RKO (cell line): Measurements from ENCODE around the gene UBASH3A.
A peak's percentile ranks its signal among the peaks of the same experiment; 100 is the strongest.

Experiments used
- DNase-seq: peaks from one replicate; pipeline ENCODE4 v3.0.0-alpha.2; 2016; ENCODE audit warnings: low spot score

Gene UBASH3A

DNA sequence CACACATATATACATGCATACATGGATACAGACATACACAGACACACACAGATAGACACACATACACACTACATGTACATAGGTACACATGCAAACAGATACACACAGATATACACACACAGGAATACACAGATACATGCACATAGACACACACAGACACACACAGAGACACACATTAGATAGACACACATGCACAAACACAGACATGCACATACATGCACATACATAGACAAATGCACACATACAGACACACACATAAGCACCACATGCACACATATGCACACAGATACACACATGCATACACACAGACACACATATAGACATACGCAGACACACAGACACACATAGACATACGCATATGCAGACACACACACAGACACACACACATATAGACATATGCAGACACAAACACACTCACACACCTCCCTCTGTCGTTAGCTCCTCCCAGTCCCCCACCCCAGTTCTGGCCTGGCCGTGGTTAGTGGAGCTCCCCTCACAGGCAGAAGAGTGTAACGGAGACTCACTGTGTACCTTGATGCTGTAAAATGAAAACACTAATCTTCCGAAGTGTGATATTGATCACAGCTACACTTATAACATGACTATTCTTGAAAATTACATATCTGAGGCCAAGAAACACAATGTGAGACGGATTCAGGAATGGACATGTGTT is 7.6 kb downstream of the UBASH3A start:
- no peak for DNase-seq

DNA sequence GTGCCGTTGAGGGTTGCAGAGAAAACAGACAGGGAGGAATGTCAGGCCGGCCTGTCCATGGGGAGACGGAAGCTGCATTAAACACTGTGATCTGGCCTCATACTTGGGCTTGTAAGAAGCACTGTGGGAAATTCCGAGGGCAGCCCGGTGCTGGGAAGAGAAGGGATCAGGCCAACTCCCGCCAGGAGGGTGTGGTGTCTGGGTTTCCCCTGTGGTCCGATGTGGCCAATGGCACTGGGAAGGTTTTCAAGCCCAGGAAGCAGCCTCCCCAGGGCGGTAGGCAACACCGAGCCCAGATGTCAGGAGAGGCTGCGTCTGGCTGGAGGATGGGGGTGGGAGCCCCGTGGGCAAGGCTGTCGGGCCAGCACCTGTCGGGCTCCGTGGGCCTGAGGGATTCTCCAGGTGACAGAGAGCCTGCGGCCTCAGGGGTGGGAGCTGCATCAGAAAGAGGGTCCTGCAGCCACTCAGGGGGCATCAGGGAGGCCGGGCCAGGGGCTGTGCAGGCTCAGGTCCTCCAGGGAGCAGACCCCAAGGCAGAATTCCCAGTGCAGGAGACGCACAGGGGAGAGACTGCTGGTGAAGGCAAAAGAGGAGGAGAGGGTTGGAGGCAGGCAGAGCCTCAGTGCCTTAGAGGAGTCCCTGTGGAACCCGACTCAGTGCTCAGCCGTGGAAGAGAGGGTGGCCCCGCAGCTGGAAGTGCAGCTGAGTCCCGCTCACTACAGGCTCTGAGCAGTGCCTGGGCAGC is 8.4 kb downstream of the UBASH3A start:
- DNase-seq, result no peak

DNA sequence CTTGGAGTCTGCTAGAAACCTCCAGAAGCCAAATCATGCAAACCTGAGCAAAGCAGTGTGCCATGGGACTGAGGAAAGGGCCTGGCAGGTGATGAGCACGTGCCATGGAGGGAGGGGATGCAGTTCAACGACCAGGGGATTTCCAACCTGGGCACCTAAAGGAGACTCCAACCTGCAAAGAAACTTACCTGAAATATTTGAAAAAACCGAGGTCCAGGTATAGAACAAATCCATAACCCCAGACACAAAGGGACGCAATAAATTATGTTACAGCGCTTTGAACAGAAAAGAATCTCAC is 8.9 kb downstream of the UBASH3A start:
- no peak for DNase-seq

DNA sequence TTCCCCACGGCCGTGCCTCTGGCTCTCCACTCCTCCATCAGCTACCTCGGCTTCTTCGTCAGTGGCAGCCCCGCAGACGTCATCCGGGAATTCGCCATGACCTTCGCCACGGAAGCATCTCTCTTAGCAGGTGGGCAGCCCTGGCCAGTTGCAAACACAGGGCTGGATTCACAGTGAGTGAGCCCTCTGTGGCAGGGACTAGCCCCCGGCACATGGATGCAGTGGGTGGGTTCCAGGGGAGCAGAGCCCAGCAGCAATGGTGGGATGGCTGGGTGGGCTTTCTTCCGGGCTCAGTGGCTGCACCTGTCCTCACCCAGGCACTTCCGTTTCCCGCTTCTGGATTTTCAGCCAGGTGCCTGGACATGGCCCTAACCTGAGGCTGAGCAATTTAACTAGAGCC is 9.4 kb downstream of the UBASH3A start:
- no peak for DNase-seq

DNA sequence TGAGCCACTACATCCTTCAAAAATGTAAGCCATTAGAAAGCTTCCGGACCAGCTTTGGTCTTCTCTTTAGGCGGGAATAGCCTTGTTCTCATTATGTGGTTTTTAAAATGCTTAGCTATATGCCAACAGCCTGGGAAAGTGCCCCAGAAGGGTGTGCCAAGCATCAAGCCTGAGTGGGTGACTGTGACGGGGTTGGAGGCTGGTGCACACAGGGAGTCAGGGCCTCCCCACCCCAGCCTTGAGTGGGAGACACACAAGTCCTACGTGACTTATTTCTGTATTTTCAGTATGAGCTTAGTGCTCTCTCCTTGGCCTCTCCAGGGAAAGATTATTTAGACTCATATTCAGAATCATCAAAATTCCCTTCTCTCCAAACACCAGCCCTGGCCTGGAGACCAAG is 9.8 kb downstream of the UBASH3A start:
- no peak for DNase-seq

DNA sequence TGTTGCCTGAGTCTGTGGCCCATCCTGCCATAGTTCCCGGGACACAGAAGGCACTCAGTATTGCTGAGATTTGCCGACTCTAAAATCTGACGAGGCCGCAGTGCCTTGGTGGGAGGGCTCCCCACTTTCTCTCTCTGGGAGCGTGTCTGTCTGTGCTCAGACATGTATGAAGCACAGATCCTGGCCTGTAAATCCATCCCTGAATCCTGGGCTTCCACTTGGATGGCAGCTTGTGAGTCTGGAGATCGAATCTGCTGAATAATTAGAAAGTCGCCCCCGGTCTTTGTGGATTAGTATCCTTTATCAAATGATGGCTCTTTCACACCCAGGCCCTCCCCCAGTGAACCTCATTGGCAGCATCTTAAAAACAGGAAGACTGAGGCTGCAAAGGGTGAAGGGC is 10.4 kb downstream of the UBASH3A start:
- DNase-seq, result no peak

DNA sequence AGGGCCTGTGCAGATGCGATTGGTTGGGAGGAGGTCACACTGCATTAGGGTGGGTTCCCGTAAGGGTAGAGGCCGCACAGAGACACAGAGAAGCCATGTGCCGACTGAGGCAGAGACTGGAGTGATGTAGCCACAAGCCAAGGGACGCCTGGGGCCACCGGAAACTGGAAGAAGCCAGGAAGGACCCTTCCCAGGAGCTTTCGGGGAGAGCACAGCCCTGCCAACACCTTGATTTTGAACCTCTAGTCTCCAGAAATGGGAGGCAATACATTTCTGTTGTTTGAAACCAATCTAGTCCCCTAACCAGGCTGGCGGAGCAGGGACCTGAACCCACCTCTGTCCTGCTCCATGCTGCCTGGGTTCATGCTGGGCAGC is 10.8 kb downstream of the UBASH3A start:
- DNase-seq, result no peak

DNA sequence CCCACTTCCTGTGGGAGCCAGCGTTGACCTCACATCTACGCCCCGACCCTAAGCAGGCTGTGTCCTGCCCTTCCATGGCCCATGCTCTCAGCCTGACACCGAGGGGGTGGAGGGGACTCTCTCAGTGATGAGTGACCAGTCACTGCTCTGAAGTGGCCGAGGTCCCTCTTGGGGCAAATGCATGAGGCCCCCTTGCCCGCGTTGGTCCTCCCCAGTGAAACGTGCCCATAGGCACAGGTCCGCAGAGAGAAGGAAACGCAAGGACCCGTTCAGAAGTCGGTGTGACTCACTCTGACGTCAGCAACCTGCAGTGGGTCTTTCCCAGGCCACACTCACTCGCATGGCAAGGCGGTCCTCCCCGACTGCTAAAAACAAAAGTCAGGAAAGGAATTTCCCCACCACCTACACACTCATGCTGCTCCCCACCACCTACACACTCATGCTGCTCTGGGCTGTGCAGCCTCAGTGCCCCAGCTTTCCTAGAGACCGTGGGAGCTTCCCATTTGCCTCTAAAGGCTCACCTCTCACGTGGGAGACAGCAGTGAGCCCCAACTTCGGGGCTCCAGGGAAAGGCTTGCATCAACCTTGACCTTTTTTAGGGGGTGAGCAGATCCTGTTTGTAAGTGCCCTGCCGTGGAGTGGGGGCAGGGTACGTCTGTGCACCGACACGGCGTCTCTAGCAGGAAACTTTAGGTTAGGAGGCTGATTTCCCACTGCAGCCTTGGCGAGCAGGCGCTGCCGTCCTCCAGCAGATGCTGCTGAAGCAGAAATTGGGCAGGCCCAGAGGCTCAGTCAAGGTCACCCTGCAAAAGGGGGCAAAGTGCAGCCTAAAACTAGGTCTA is 11.4 kb downstream of the UBASH3A start:
- peak; percentile 72 for DNase-seq

DNA sequence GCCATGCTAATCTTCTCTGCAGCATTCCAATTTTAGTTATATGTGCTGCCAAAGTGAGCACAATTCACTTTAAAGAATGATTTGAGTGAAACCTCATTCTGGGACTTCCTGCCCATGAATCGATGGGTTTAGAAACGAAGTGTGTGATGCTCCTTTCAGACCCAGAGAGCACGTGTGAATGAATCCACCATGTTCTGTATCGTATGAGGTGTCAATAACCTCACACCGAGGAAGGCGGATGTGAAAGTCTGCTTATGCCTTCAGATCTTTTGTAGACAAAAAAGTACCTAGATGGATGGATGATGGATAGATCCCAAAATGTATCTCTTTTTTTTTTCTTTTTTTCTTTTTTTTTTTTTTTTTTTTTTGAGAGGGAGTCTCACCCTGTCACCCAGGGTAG is 13.8 kb downstream of the UBASH3A start:
- no peak for DNase-seq

DNA sequence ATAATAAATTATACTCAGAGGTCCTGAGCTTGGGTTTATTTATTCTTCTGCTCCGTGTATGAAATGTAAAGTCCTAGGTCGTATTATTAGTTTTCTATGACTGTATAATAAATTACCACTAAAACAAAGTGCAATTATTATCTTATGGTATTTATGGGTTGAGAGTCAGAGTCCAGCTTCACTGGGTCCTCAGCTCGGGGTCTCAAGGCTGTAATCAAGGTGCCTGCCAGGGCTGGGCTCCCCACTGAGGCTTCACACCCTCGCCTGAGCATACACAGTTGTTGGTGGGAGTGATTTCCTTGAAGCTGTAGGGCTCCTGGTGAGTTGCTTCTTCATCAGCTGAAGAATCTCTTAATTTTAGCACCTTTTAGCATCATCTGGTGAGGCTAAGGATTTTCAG is 15.2 kb downstream of the UBASH3A start:
- no peak for DNase-seq

DNA sequence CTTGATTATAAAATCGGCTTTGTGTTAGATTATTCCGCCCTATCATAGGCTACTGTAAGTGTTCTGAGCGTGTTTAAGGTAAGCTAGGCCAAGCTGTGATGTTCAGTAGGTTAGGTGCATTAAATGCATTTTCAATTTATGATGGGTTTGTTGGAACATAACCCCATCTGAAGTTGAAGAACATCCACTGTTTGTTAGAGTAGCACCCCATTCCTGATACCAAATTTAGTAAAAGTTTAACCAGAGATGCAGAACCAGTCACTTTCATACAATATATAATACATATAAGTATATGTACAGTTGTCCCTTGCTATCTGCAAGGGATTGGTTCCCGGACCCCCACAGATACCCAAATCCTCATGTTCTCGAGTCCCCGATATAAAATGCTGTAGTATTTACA is 16.1 kb downstream of the UBASH3A start:
- DNase-seq, result no peak

DNA sequence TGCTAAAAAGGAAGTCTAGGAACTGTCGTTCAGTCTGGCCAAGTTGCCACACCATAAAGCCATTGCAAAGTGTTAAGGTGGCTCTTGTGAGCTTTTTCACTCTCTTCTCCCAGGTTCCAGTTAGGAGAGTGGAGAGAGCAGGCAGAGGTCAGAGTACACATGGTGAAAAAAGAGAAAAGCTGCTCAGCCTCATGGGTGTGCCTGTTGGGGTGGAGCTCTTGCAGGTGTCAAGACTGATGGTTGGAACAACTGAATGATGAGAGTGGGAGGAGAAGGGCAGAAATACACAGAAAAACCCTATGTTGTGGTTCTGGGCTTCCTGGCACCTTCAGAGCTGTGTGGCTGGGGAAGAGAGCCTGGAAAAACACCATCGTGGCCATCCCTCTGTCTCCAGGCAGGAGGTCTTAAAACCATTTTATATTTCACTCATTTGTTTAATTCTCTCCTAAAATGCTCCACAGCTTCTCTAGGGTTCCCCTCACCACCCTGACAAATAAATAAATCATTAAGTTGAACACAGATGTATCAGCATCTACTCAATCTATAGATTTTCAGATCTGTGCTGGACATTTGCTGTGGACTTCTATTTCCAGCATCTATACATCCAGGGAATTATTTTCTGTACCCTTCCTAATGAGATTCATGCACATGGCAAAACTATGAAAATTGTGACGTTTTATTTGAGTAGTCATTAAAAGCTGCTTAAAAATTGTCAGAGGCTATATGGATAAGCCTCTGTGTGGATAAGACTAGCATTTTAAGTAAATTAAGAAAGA is 17.5 kb downstream of the UBASH3A start:
- DNase-seq, result no peak

DNA sequence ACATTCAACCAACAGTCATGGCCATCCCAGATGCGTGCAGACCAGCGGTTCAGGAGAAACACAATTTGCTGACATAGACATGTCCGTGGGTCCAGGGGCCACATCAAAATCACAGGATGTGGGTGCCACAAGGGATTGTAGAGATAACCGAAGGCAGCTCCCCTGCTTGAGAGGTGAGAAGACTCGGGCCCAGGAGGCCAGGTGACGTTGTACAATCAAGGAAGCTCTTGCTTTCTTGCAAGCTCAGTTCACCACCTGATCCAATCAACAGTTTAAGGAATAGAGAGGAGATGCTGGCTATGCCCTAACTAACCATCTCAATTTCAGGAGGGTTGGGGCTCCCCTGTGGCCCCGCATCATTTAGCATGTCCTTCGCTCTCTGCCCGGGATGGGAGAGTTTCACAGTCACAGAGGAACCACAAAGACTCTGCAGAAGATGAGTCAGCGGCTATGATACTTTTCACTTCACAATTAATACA is 19.5 kb downstream of the UBASH3A start:
- DNase-seq, result no peak

DNA sequence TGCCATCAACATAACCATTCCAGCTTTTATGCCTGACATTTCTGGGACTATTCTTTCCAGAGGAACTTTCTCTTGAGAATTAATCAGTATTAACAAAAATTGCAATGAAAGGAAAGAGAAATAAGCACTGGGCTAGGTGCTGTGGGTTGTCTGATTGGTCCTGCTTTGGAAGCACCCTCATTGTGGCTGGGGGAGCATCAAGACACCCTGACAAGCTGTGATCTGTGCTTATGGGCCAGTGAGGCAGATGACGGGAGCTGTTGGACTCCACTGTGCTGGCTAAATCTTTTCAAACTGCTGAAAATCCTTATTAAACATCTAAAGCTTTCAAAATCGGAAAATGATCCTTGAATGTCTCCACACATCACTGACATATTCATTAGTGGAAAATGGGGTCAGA is 20.0 kb downstream of the UBASH3A start:
- DNase-seq, result no peak

DNA sequence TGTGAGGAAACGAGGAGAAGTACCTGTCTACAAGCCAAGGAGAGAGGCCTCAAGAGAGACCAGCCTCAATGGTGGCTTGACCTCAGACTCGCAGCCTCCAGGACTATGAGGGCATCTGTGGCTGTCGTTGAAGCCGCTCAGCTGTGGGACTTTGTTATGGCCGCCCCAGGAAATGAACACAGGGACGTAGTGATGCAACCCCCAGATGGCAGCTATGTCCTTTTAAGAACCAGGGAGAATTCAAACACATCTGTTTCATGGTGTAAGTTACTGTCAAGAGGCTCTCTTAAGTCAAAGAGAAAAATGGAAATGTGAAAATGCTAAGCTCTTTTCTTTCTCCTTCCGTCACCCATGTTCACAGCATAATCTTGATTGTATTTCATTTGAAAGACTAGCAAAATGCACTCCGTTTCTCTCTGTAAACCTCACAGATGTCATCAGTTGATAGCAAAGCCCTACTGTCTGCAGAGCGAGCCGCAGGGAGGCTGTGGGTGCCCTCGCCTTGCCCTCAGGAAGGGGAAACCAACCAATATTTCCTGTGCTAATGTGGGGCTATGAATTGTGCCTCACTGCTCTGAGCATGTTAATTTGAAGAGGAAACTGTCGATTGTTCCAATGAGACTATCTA is 21.3 kb downstream of the UBASH3A start:
- no peak for DNase-seq

DNA sequence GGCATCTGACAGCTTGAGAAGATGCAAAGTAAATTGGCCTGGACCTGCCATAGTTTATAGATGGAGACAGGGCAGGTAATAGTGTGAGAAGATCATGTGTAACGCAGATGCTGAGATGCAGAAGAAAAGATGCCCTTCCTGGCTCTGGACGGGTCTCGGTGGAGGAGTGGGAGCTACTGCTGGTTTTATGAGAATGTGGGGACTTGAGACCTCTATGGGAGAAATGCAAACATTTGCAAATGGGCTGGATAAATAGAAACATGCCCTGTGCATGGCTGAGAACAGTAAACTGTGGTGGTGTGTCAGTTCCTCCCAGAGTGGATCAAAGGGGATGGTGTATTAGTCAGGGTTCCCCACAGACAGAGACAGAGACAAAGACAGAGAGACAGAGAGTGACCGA is 21.9 kb downstream of the UBASH3A start:
- no peak for DNase-seq

DNA sequence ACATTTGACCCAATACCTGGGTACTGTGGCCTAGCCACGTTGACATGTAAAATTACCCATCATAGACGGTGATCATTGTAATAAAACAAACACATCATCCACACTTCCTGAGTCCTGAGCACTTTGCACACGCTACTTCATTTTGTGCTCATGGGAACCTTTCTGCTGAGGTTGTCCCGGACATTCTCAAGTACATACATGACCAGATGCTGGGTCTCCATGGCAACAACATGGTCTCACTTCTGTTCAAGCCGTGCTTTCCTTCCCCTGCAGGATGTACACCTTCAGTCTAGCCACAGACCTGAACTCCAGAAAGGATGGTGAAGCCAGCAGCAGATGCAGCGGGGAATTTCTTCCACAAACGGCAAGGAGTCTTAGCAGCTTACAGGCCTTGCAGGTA is 22.7 kb downstream of the UBASH3A start:
- no peak for DNase-seq

DNA sequence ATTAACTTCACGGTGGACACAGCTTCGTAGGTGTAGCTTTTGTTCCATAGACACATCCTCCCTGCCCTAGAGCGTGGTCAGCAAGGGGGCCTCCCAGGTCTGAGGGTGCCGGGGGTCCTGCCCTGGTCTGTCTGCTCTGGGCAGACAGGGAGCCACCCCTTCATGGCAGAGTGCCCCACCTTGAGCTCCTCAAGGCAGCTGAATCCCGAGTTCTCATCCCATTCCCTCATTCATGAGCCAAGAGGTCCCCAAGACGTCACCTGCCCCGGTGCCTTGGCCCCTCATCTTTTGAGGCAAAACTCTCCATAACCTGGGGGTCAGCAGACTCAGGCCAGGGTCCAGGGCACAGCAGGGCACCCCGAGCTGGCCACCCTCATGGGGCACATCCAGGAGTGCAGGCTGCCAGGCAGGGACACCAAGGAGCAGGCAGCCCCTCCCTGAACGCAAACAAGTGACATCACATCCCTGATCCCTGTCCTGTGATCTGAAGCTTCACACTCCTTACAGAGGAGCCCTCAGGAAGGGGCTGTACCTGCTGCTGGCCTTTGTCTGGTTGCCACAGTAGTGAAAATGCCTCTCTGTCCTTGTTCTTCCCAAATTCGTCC is 23.3 kb downstream of the UBASH3A start:
- no peak for DNase-seq

DNA sequence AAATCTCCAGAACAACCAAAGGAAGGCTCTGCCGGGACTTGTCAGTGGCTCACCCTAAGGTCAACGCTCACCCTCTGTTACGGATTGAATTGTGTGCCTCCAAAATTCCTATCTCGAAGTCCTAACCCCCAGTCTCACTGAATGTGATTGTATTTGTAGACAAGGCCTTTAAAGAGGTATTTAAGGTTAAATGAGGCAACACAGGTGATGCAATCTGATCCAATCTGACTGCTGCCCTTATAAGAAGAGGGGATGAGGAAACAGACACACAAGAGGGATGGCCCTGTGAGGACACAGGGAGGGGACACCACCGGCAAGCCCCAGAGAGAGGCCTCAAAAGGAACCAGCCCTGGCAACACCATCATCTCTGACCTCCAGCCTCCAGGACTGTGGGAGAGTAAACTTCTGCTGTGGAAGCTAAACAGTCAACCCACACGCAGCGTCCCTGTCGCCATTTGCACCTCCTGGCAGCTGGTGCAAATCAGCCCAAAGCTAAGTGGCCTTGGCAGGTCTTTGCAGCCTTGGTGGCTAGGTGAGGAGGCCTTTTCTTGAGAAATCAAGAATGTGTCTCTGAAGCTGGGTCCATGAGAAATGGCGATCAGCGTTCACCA is 24.2 kb downstream of the UBASH3A start:
- no peak for DNase-seq

DNA sequence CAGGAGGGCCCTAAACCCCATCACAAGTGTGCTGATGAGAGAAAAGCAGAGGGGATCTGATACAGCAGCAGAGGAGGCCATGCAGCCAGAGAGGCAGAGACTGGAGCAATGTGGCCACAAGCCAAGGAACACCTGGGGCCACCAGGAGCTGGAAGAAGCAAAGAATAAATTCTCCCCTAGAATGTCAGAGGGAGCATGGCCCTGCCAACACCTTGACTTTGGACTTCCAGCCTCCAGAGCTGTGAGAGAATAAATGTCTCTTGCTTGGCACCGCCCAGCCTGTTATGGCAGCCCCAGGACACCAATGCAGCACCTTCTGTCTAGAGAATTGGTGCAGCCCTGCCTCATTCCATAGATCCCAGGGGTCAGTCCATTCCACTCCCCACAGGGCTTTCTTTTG is 25.3 kb downstream of the UBASH3A start:
- DNase-seq, result no peak

DNA sequence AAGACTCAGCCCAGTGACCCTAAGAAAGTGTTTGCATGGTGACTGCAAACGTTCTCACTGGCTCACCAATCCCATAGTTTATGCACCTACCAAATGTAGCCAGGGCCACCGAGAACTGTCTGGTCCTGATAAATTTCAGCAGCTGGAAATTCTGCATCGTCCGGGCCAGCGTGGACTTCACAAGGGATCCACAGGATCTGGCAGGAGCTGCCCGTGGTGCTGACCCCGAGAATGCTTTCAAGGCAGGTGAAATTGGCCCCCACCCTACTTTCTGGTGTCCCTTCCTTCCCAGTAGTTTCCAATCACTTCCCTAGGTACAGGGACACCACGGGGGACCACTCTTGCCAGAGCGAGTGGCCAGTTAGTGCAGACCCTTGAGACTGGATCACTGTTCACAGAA is 26.2 kb downstream of the UBASH3A start:
- no peak for DNase-seq
